GM21447 (cell line): ENCODE data around the gene OR8G5.

Experiments used
- ATAC-seq: cut with Tn5 transposase; IDR thresholded peaks from one replicate; pipeline ENCODE4 v1.9.1; 2021; ENCODE audit not compliant: unreplicated experiment

The OR8G5 gene

GRCh38 chr11:124285610-124286344, 29.6 kb downstream of the OR8G5 start:
- no peak for ATAC-seq

- no peak for ATAC-seq
These were observed 38.5 kb downstream of the OR8G5 start for GRCh38 chr11:124294687-124295086.

- no peak for ATAC-seq
These were observed 39.8 kb downstream of the OR8G5 start for GRCh38 chr11:124296016-124296415.

GRCh38 chr11:124297921-124298320, 41.7 kb downstream of the OR8G5 start:
- ATAC-seq = no peak

DNA sequence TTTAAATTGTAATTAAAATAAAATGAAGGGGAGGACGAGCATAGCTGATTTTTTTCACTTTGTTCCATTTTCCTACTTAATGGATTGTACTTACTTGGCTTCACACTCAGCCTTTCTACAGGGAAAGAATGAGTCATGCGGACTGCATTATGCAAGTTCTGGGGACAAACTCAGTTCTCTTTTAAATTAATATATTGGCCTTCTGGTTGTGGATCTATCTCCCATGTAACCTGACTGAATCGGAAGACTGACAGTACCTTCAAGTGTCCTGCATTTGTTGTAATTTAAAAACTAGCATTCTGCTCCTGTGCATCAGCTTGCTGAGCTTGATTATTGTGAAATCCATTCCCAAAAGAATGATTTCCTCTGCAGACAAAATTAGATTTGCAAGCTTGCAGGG, 45.4 kb downstream of the OR8G5 start:
- ATAC-seq = no peak

- no peak for ATAC-seq
These were observed 46.4 kb downstream of the OR8G5 start for GRCh38 chr11:124302347-124303125.

- no peak for ATAC-seq
These were observed 50.9 kb downstream of the OR8G5 start for GRCh38 chr11:124307093-124307492.

GRCh38 chr11:124310721-124311120, 54.5 kb downstream of the OR8G5 start:
- ATAC-seq = no peak

DNA sequence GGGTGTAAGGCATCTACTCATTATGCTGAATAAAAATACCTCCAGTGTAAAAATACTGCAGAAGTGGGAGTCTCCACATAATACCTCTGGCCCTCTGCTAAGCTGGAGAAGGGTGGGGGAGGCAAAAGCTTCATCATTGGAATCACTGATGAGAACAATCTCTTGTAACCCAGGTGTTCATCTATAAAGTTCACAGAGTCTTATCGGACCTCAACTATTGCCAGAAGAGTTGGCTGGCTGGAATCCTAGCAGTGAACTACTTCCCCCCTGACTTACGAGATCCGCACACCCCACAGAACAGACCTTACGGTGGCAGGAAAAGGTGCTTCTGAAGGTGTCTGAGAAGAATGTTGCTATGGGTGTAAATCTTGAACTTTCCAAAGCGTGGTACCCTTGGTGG, 55.1 kb downstream of the OR8G5 start:
- no peak for ATAC-seq

- no peak for ATAC-seq
These were observed 55.5 kb downstream of the OR8G5 start for GRCh38 chr11:124311670-124312069.

DNA sequence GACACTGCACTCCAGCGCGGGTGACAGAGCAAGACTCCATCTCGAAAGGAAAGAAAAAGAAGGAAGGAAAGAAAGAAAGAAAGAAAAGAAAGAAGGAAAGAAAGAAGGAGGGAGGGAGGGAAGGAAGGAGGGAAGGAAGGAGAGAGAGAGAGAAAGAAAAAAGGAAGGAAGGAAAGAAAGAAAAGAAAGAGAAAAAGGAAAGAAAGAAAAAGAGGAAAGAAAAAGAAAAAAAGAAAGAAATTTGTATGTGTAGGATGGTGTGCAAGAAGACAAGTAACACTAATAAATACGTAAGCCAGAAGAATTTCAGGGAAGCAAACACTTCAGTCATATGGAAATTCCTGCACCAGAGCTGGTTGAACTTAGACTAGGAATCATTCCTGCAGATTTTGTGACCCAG, 57.0 kb downstream of the OR8G5 start:
- ATAC-seq = no peak

- no peak for ATAC-seq
These were observed 57.7 kb downstream of the OR8G5 start, which contains the start of gene OR8D1 for GRCh38 chr11:124313849-124314248. Gene OR8D1, minus strand, starts transcription at chr11:124313949. Its CDS starts 3,183 bp downstream, at chr11:124310766.

GRCh38 chr11:124315052-124315451, 58.9 kb downstream of the OR8G5 start:
- ATAC-seq = no peak
